OCI-LY1 (cell line): ENCODE data around the gene OR51M1.

Source experiments
- H2AFZ ChIP-seq: fragments of 200-600 bp; sonication (generic), shearing (Covaris generic); 2 replicates; pipeline ENCODE4 v1.6.0; 2014; ENCODE audit warnings: antibody characterized with exemption, mild to moderate bottlenecking, low read length
- H3F3A ChIP-seq: fragments of 200-600 bp; sonication (generic), shearing (Covaris generic); 2 replicates; pipeline ENCODE4 v1.6.0; 2014; ENCODE audit warnings: mild to moderate bottlenecking, antibody characterized with exemption, low read length, moderate library complexity; ENCODE audit not compliant: insufficient read depth
- H3K27ac ChIP-seq: fragments of 200-600 bp; sonication (generic); 2 replicates; pipeline ENCODE4 v1.5.1; 2014; ENCODE audit warnings: low read length, mixed run types, mild to moderate bottlenecking, low read depth; ENCODE audit not compliant: poor library complexity, severe bottlenecking
- H3K27me3 ChIP-seq: fragments of 200-600 bp; sonication (generic); 2 replicates; pipeline ENCODE4 v1.6.0; 2014; ENCODE audit warnings: antibody characterized with exemption, mild to moderate bottlenecking, low read length, moderate library complexity; ENCODE audit not compliant: insufficient read depth
- H3K36me3 ChIP-seq: fragments of 200-600 bp; sonication (generic); 2 replicates; pipeline ENCODE4 v1.6.1; 2014; ENCODE audit warnings: mild to moderate bottlenecking, antibody characterized with exemption, low read length, moderate library complexity, mixed read lengths; ENCODE audit not compliant: insufficient read depth
- H3K4me1 ChIP-seq: fragments of 200-600 bp; sonication (generic); 2 replicates; pipeline ENCODE4 v1.5.1; 2014; ENCODE audit warnings: mild to moderate bottlenecking, low read length, moderate library complexity; ENCODE audit not compliant: insufficient read depth, severe bottlenecking
- H3K4me2 ChIP-seq: fragments of 200-600 bp; sonication (generic), shearing (Covaris generic); 2 replicates; pipeline ENCODE4 v1.6.1; 2014; ENCODE audit warnings: low read length
- H3K4me3 ChIP-seq: fragments of 200-600 bp; sonication (generic); 2 replicates; pipeline ENCODE4 v1.5.1; 2014; ENCODE audit warnings: low read length, low read depth, mild to moderate bottlenecking, mixed read lengths; ENCODE audit not compliant: poor library complexity, severe bottlenecking
- H3K79me2 ChIP-seq: fragments of 200-600 bp; shearing (Covaris generic); 2 replicates; pipeline ENCODE4 v1.6.1; 2016; ENCODE audit warnings: mixed run types, low read length, mixed read lengths; ENCODE audit not compliant: insufficient read depth
- H3K9ac ChIP-seq: fragments of 200-600 bp; sonication (generic), shearing (Covaris generic); 2 replicates; pipeline ENCODE4 v1.6.1; 2014; ENCODE audit warnings: mild to moderate bottlenecking, low read length, mixed read lengths
- H3K9me2 ChIP-seq: fragments of 200-600 bp; sonication (generic), shearing (Covaris generic); 2 replicates; pipeline ENCODE4 v1.6.1; 2014; ENCODE audit warnings: low read depth, mild to moderate bottlenecking, low read length, mixed read lengths
- H3K9me3 ChIP-seq: fragments of 200-600 bp; shearing (Covaris generic); 2 replicates; pipeline ENCODE4 v1.6.1; 2014; ENCODE audit warnings: low read length, mixed read lengths
- H4K20me1 ChIP-seq: fragments of 200-600 bp; sonication (generic), shearing (Covaris generic); 2 replicates; pipeline ENCODE4 v1.6.0; 2016; ENCODE audit warnings: mild to moderate bottlenecking, low read length; ENCODE audit not compliant: insufficient read depth
- EZH2 ChIP-seq: fragments of 200-600 bp; sonication (generic), shearing (Covaris generic); IDR thresholded peaks from 2 replicates; pipeline ENCODE4 v1.8.0; 2017; ENCODE audit warnings: borderline replicate concordance, mixed run types, mild to moderate bottlenecking, antibody characterized with exemption, low read length, moderate library complexity, mixed read lengths
- TF ChIP-seq, protein P1 (sequence below): fragments of 200-600 bp; sonication (generic), shearing (Covaris generic); IDR thresholded peaks from 2 replicates; pipeline ENCODE4 v1.5.1; 2017; ENCODE audit warnings: mild to moderate bottlenecking, antibody characterized with exemption, low read length, moderate library complexity, mixed read lengths

The OR51M1 gene

DNA sequence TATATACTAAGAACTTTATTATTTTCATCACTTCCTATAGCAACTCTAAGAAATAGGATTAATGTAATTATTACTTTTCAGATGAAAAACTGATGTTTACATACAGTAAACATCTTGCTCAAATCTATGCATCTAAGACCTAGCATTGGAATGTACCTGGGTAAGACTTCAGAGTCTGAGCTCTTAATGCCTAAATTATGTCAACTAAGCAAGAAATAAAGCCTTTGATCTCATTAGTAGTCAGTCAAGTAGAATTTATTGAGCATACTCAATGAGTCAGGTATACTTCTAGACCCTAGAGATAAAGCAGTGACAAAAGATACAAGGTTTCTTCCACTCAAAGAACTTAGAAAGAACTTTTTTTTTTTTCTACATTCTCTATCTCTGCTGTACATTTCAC lies 21.6 kb downstream of the OR51M1 start:
- Histone ChIP-seq H3K79me2 (no peaks in the 10 kb centered on the region), H2AFZ (no peak overlapping the region), H3F3A (no peaks in the 10 kb centered on the region), H3K27ac (no peak overlapping the region), H3K4me1 (no peaks in the 10 kb centered on the region), H4K20me1 (no peaks in the 10 kb centered on the region), H3K9me3 (no peaks in the 10 kb centered on the region), H3K9ac (no peak overlapping the region), H3K4me2 (no peak overlapping the region), H3K4me3 (no peak overlapping the region), H3K36me3 (no peaks in the 10 kb centered on the region), H3K27me3 (no peaks in the 10 kb centered on the region), H3K9me2 (no peaks in the 10 kb centered on the region)
- TF ChIP-seq EZH2, result no peak
- TF ChIP-seq, protein P1, sequence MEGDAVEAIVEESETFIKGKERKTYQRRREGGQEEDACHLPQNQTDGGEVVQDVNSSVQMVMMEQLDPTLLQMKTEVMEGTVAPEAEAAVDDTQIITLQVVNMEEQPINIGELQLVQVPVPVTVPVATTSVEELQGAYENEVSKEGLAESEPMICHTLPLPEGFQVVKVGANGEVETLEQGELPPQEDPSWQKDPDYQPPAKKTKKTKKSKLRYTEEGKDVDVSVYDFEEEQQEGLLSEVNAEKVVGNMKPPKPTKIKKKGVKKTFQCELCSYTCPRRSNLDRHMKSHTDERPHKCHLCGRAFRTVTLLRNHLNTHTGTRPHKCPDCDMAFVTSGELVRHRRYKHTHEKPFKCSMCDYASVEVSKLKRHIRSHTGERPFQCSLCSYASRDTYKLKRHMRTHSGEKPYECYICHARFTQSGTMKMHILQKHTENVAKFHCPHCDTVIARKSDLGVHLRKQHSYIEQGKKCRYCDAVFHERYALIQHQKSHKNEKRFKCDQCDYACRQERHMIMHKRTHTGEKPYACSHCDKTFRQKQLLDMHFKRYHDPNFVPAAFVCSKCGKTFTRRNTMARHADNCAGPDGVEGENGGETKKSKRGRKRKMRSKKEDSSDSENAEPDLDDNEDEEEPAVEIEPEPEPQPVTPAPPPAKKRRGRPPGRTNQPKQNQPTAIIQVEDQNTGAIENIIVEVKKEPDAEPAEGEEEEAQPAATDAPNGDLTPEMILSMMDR, result no peak

DNA sequence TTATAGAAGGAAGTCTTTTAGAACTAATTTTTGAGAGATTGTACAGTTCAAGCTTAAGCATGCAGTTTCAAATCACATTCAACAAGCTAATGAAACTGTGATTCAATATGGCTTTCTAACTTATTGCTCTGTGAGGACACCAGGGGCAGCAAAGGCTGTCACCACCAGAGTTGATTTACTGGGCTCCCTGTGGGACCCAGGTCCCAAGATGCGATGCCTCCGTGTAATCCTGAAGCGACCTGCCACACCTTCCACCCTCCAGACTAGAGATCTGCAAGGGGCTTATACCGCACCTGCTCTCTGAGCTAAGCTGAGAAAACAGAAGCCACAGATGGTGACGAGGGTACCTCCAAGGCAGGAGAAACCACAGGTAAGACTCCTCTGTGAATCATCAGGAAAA lies 37.4 kb downstream of the OR51M1 start:
- no peak overlapping the region for H3K4me3 ChIP-seq

DNA sequence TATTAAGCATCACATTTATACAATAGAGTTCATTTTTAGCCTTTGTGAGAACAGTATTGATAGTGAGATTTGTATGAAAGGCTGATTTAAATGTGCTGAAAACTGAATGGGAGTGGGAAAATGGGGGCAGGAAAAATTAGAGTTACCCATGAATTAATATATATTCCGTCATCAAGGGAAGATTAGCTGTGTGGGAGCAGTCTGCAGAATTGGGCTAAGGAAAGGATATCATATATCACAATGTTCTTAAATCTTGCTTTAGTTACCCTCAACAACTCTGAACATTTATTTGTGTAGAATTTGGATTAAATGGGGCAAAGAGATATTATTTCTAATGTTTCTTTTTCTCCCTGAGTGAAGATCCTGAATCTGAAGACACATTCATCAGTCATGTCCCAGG lies 38.2 kb downstream of the OR51M1 start, which contains the start of gene OR51Q1:
TSS of gene OR51Q1 (plus strand) at position 301 of the 400 bp plus-strand sequence. CDS start at position 391, 90 bp downstream.
- no peak within 1 kb of the TSS for H3K4me2 ChIP-seq
- TF ChIP-seq EZH2, result no peak
- TF ChIP-seq, protein P1, result no peak
- no peaks in the 10 kb centered on the region for H3K79me2 ChIP-seq
- no peaks in the 10 kb centered on the region for H3F3A ChIP-seq
- no peak within 1 kb of the TSS for H3K9ac ChIP-seq
- H3K4me3 ChIP-seq, result no peak within 1 kb of the TSS
- H3K9me2 ChIP-seq, result no peaks in the 10 kb centered on the region
- H2AFZ ChIP-seq, result no peak within 1 kb of the TSS
- H3K27me3 ChIP-seq, result no peaks in the 10 kb centered on the region
- no peak within 1 kb of the TSS for H3K27ac ChIP-seq
- H3K4me1 ChIP-seq, result no peaks in the 10 kb centered on the region
- no peaks in the 10 kb centered on the region for H3K36me3 ChIP-seq
- no peaks in the 10 kb centered on the region for H4K20me1 ChIP-seq
- H3K9me3 ChIP-seq, result no peaks in the 10 kb centered on the region

More for the DNA sequence above, 37.4 kb downstream of the OR51M1 start:
- H3K4me1 ChIP-seq, result no peaks in the 10 kb centered on the region
- H3K4me2 ChIP-seq, result no peak overlapping the region
- H3K36me3 ChIP-seq, result no peaks in the 10 kb centered on the region
- no peaks in the 10 kb centered on the region for H3K79me2 ChIP-seq
- no peaks in the 10 kb centered on the region for H3K9me3 ChIP-seq
- TF ChIP-seq, protein P1, result no peak
- TF ChIP-seq EZH2, result no peak
- H3K9me2 ChIP-seq, result no peaks in the 10 kb centered on the region
- H3K27ac ChIP-seq, result no peak overlapping the region
- no peaks in the 10 kb centered on the region for H4K20me1 ChIP-seq
- H3K9ac ChIP-seq, result no peak overlapping the region
- no peaks in the 10 kb centered on the region for H3K27me3 ChIP-seq
- H3F3A ChIP-seq, result no peaks in the 10 kb centered on the region
- H2AFZ ChIP-seq, result no peak overlapping the region
